Heart right ventricle (tissue), 16 donors: ENCODE measurements around the gene GTF2A1L. TPM values are rescaled to one million over a fixed set of nuclear protein-coding genes. Genes with fewer than 3 reads are reported as not detected.
"Not testable (repeated sequence)": the region's sequence is repeated elsewhere in the genome, so short reads cannot be mapped to it uniquely, and the experiment has no call there.

Source experiments
- ATAC-seq, 8 donors: fragments of 200-7000 bp; cut with Tn5 transposase; one replicate each; pipeline ENCODE4 v1.9.1; 2020; ENCODE audit warnings: mild to moderate bottlenecking in 8 of 8, moderate library complexity in 8 of 8, moderate number of reproducible peaks in 1 of 8
- DNase-seq, 2 donors: peaks; one replicate each; pipeline ENCODE4 v3.0.0-alpha.2; 2020
- H3K27ac ChIP-seq, 10 donors: fragments of 200-600 bp; sonication (generic) in 2 of 10; one replicate each; pipeline versions ENCODE4 v1.5.0 to v1.8.0; 2020 to 2022; ENCODE audit warnings: mild to moderate bottlenecking in 3 of 10
- H3K27me3 ChIP-seq, 7 donors: fragments of 200-600 bp; one replicate each; pipeline ENCODE4 v1.8.0; 2021 to 2022; ENCODE audit warnings: mild to moderate bottlenecking in 2 of 7
- H3K36me3 ChIP-seq, 9 donors: fragments of 200-600 bp; sonication (generic) in 1 of 9; one replicate each; pipeline versions ENCODE4 v1.5.0 to v1.8.0; 2020 to 2022; ENCODE audit warnings: mild to moderate bottlenecking in 2 of 9
- H3K4me1 ChIP-seq, 9 donors: fragments of 200-600 bp; sonication (generic) in 1 of 9; one replicate each; pipeline versions ENCODE4 v1.5.0 to v1.8.0; 2020 to 2022; ENCODE audit warnings: mild to moderate bottlenecking in 4 of 9
- H3K4me3 ChIP-seq, 10 donors: fragments of 200-600 bp; sonication (generic) in 2 of 10; one replicate each; pipeline versions ENCODE4 v1.5.0 to v1.8.0; 2020 to 2022; ENCODE audit warnings: mild to moderate bottlenecking in 7 of 10, moderate library complexity in 2 of 10
- H3K9me3 ChIP-seq, 11 donors: fragments of 200-600 bp in 10 of 11; sonication (generic) in 2 of 11; one replicate each; pipeline versions ENCODE4 v1.5.0 to v1.8.0; 2013 to 2022; ENCODE audit warnings: mild to moderate bottlenecking in 2 of 11, control low read depth in 1 of 11, moderate library complexity in 1 of 11
- WGBS, 2 donors: extraction: QIAGEN DNeasy Blood & Tissue Kit; methylation state at CpG; one replicate each; pipeline ENCODE4 v1.1.7; 2013; ENCODE audit warnings: inconsistent platforms in 1 of 2; 5-methylcytosine and 5-hydroxymethylcytosine counted together
- intact Hi-C, 10 donors: fragments of 100-400 bp; cut with DNase I; formaldehyde crosslinking; loops; one replicate each; pipeline versions ENCODE4 v1.11.1 to v1.14.2; 2022
- polyA plus RNA-seq, 2 donors: library from polyadenylated mRNA; stranded (reverse); fragments of 200-250 nt; gene quantifications; one replicate each; pipeline ENCODE4 v1.2.3, GENCODE V29; 2013
- total RNA-seq, 10 donors: library from RNA; stranded (reverse); fragmentation: NEBNext Ultra II Directional in 3 of 10; extraction: Animal tissue kit (Norgen Biotek cat#: 25700) in 3 of 10; gene quantifications; one replicate each; pipeline versions ENCODE4 v1.2.1 to v1.2.4, GENCODE V29; 2021 to 2023
- TF ChIP-seq, protein P1 (sequence below), 9 donors: fragments of 200-600 bp; sonication (generic) in 2 of 9; IDR thresholded peaks; one replicate each; pipeline versions ENCODE4 v1.5.0 to v1.8.0; 2021 to 2022; ENCODE audit warnings: antibody characterized with exemption in 9 of 9, mild to moderate bottlenecking in 5 of 9, moderate library complexity in 1 of 9
- donor health status: Arrhythmogenic right ventricular cardiomyopathy.
- donor health status: ischemic (EF 13 %, LVEDD 7.1; RV severe dilation, severe dysfunction).
- donor health status: healthy with polysubstance abuse.
- donor health status: DM: no; HTN: yes; CAD: no.
- donor health status: DM: no; HTN: no; CAD: no.
- donor health status: ischemic (EF 25% LVEDD 6.9; RV normal size, moderate dysfunction).
- donor health status: ischemic (EF 25% LVEDD 5.7; RV mildly dilated, moderate dysfunction).
- donor health status: healthy.
- donor health status: DM: yes; HTN: yes; CAD: no.
- donor health status: Ischemic cardiomyopathy.
- donor health status: ischemic (EF 35%, LVEDD 5.7; RV mildly dilated, moderate dysfunction).
- donor health status: nonischemic (EF 11% LVEDD 7.7; RV severe dilation, severe dysfunction).
- donor health status: DM: yes; HTN: yes; CAD: no.
- donor health status: PGD.
- donor health status: ischemic (EF 29% LVEDD 5.4; RV normal size, mild dysfunction).
- donor health status: nonischemic (EF 23%, LVEDD 6.1; RV moderate dilation, normal function).

Gene GTF2A1L
- total and polyA plus RNA-seq, 12 donors = 0.22 to 0.43 TPM; not detected in 10

DNA sequence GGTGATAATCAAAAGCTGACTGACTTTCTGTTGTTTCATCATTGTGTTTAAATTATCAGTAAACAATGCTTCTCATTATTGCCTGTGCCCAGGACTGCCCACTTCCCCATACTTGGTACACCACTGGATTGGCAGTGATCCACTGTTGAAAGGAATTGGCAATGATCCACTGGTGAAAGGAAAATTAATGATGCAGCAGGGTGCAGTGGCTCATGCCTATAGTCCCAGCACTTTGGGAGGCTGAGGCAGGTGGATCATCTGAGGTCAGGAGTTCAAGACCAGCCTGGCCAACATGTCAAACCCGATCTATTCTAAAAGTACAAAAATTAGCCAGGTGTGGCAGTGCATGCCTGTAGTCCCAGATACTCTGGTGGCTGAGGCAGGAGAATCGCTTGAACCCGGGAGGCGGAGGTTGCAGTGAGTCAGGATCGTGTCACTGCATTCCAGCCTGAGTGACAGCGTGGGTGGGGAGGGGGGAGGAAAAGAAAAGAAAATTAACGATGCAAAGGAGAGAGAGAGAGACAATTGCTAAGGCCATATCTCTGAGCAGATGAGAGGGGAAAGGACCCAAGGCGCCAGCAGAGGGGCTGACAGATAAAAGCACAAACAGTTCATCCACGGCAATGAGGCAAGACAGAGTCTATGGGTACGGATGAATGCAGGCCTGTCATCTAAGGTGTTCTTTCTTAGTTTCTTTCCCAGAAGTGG, 10.2 kb upstream of the GTF2A1L start:
- H3K9me3 ChIP-seq = no peaks in the 10 kb centered on the region

DNA sequence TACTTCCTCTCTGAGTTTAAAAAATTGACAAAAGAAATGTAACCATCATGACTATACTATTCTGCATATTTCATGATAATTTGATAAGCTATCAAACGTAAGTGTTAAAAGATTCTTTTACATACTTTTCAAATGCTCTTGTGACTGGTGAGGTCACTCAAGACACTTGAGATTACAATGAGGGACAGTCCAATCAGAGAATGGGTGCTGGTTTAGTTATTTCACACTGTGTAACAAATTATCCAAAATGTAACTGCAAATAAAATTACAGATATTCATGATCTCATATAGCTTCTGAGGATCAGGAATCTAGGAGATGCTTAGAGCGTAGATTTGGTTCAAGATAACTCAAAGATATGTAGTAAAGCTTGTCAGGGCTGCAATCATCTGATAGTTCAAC, 4.4 kb upstream of the GTF2A1L start:
- H3K4me1 ChIP-seq = no peaks in the 10 kb centered on the region
- TF ChIP-seq, protein P1, sequence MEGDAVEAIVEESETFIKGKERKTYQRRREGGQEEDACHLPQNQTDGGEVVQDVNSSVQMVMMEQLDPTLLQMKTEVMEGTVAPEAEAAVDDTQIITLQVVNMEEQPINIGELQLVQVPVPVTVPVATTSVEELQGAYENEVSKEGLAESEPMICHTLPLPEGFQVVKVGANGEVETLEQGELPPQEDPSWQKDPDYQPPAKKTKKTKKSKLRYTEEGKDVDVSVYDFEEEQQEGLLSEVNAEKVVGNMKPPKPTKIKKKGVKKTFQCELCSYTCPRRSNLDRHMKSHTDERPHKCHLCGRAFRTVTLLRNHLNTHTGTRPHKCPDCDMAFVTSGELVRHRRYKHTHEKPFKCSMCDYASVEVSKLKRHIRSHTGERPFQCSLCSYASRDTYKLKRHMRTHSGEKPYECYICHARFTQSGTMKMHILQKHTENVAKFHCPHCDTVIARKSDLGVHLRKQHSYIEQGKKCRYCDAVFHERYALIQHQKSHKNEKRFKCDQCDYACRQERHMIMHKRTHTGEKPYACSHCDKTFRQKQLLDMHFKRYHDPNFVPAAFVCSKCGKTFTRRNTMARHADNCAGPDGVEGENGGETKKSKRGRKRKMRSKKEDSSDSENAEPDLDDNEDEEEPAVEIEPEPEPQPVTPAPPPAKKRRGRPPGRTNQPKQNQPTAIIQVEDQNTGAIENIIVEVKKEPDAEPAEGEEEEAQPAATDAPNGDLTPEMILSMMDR (IDR thresholded peaks at IDR 0.05) = no peak
- no peaks in the 10 kb centered on the region for H3K36me3 ChIP-seq
- H3K27ac ChIP-seq = no peak overlapping the region
- ATAC-seq = no peak
- peaks cover 0 to 9% (median 0%) of the 10 kb centered on the region in 11 donors for H3K9me3 ChIP-seq
- no peak overlapping the region for H3K4me3 ChIP-seq
- intact Hi-C loops = no loop called here
- no peak for DNase-seq
- 79 to 83% methylated on average over 2 of the region's 2 CpGs for WGBS, 2 donors
- no peaks in the 10 kb centered on the region for H3K27me3 ChIP-seq

More for the DNA sequence above, 10.2 kb upstream of the GTF2A1L start:
- 74 to 75% methylated on average over 10 of the region's 10 CpGs for WGBS, 2 donors
- intact Hi-C loops = loop anchor here in 1 of 10 donors (10.0 kb wide), 1 partner anchor 1887 kb away; no protein-coding TSS in a partner anchor
- Histone ChIP-seq H3K27ac (no peak overlapping the region), H3K27me3 (no peaks in the 10 kb centered on the region), H3K4me1 (no peaks in the 10 kb centered on the region), H3K36me3 (peaks cover 0 to 7% (median 0%) of the 10 kb centered on the region in 9 donors), H3K4me3 (no peak overlapping the region)
- DNase-seq = no peak
- TF ChIP-seq, protein P1 (IDR thresholded peaks at IDR 0.05) = no peak
- ATAC-seq = no peak

DNA sequence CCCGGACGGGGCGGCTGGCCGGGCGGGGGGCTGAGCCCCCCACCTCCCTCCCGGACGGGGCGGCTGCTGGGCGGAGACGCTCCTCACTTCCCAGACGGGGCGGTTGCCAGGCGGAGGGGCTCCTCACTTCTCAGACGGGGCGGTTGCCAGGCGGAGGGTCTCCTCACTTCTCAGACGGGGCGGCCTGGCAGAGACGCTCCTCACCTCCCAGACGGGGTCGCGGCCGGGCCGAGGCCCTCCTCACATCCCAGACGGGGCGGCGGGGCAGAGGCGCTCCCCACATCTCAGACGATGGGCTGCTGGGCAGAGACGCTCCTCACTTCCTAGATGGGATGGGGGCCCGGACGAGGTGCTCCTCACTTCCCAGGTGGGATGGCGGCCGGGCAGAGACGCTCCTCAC, 3.1 kb upstream of the GTF2A1L start:
- H3K27ac ChIP-seq, H3K9me3 ChIP-seq, ATAC-seq, intact Hi-C loops, H3K4me3 ChIP-seq, H3K36me3 ChIP-seq, H3K4me1 ChIP-seq, H3K27me3 ChIP-seq, DNase-seq: not testable (repeated sequence)
- 95 to 97% methylated on average over 28 to 34 of the region's 35 CpGs for WGBS, 2 donors

DNA sequence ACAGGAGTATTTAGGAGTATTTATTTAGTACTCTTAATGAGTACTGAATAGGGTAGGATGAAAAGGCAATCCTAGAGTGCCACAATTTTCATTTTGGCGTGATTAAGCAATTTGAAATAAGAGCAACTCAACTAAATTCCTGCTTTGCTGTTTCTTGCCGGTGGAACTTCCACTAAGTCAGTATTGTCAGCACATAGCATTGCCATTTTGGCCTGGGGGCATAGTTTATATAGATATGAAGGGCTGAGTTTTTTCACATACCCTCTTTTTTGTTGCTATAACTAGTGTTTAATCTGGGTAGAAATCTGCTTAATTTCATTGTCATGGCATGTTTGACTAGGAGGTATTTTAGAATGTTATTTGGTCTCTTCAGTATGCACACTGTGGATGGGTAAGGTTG, 1.9 kb downstream of the GTF2A1L start:
- Histone ChIP-seq H3K27me3 (no peaks in the 10 kb centered on the region), H3K4me3 (no peak overlapping the region), H3K36me3 (peaks cover 0 to 3% (median 0%) of the 10 kb centered on the region in 9 donors), H3K9me3 (peaks cover 0 to 3% (median 0%) of the 10 kb centered on the region in 11 donors), H3K27ac (no peak overlapping the region), H3K4me1 (no peaks in the 10 kb centered on the region)
- intact Hi-C loops = no loop called here
- ATAC-seq = no peak
- TF ChIP-seq, protein P1 (IDR thresholded peaks at IDR 0.05) = no peak
- DNase-seq = no peak
- 88 to 90% methylated on average over 2 of the region's 2 CpGs for WGBS, 2 donors

DNA sequence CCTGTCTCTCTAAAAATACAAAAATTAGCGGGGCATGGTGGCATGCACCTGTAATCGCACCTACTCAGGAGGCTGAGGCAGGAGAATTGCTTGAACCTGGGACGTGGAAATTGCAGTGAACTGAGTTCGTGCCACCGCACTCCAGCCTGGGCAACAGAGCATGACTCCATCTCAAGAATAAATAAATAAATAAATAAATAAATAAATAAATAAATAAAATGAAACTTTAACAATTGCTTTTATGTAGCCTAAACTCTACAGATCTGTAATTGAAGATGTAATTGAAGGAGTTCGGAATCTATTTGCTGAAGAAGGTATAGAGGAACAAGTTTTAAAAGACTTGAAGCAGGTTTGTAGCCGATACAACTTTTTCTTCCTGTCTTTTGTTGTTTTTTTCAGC, 2.9 kb downstream of the GTF2A1L start:
- WGBS, 2 donors = 95% methylated on average over 7 of the region's 7 CpGs
- intact Hi-C loops = no loop called here
- Histone ChIP-seq H3K27ac (no peak overlapping the region), H3K4me3 (no peak overlapping the region), H3K4me1 (no peaks in the 10 kb centered on the region), H3K27me3 (no peaks in the 10 kb centered on the region), H3K9me3 (peaks cover 0 to 10% (median 0%) of the 10 kb centered on the region in 11 donors), H3K36me3 (peaks cover 0 to 3% (median 0%) of the 10 kb centered on the region in 9 donors)
- no peak for ATAC-seq
- TF ChIP-seq, protein P1 (IDR thresholded peaks at IDR 0.05) = no peak
- DNase-seq = no peak

DNA sequence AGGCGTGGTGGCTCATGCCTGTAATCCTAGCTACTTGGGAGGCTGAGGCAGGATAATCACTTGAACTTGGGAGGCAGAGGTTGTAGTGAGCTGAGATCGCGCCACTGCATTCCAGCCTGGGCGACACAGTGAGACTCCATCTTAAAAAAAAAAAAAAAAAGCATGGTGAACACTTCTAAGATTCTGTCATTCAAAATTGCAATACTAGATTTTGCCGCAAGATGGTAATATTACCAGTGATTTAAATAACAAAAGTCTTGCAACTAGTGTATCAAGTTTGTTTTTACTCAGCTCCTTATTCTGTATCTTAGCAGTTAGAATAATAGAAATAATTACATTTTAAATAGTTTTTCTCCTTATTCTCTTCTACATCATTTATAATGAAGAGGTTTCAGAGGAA, 5.0 kb downstream of the GTF2A1L start:
- DNase-seq, H3K4me1 ChIP-seq, H3K27ac ChIP-seq, intact Hi-C loops, H3K27me3 ChIP-seq, ATAC-seq, H3K36me3 ChIP-seq, H3K4me3 ChIP-seq: not testable (repeated sequence)
- WGBS, 2 donors = 90 to 93% methylated on average over 5 of the region's 5 CpGs
- peaks cover 0 to 25% (median 0%) of the 10 kb centered on the region in 11 donors for H3K9me3 ChIP-seq
